Measurements from ENCODE around the gene ALOX5AP.

GRCh38 chr13:30786648-30787047, 51.3 kb downstream of the ALOX5AP start:
- no peak for TF ChIP-seq EZH2 (IDR thresholded peaks at IDR 0.05; ENCODE audit: low read depth)
- no peak for TF ChIP-seq CTCF (conservative IDR thresholded peaks at IDR 0.05)
